Sigmoid colon (tissue), 7 donors: ENCODE data around the gene KDM5C. TPM values are rescaled to one million over a fixed set of nuclear protein-coding genes. Genes with fewer than 3 reads are reported as not detected.

ENCODE experiments used
- DNase-seq: peaks from one replicate; pipeline ENCODE4 v3.0.0-alpha.2; 2019
- H3K27ac ChIP-seq, 4 donors: fragments of 200-600 bp; sonication (generic); one replicate each; pipeline ENCODE4 v1.5.1; 2016 to 2019; ENCODE audit warnings: mild to moderate bottlenecking in 1 of 4
- H3K27me3 ChIP-seq, 3 donors: fragments of 200-600 bp; sonication (generic); one replicate each; pipeline ENCODE4 v1.5.1; 2019; ENCODE audit warnings: mild to moderate bottlenecking in 1 of 3
- H3K36me3 ChIP-seq, 4 donors: fragments of 200-600 bp; sonication (generic); one replicate each; pipeline ENCODE4 v1.5.1; 2016 to 2019
- H3K4me1 ChIP-seq, 4 donors: fragments of 200-600 bp; sonication (generic); one replicate each; pipeline ENCODE4 v1.5.1; 2017 to 2019
- H3K4me3 ChIP-seq, 4 donors: fragments of 200-600 bp; sonication (generic); one replicate each; pipeline ENCODE4 v1.5.1; 2017 to 2019; ENCODE audit warnings: mild to moderate bottlenecking in 2 of 4, moderate library complexity in 1 of 4
- H3K9me3 ChIP-seq, 4 donors: fragments of 200-600 bp in 3 of 4; sonication (generic) in 3 of 4; one replicate each; pipeline versions ENCODE4 v1.5.1 to v1.6.1; 2013 to 2019
- CTCF ChIP-seq, 4 experiments: fragments of 450-650 bp in 3 of 4; fragments of 200-600 bp in 1 of 4; IDR thresholded peaks; one replicate each; pipeline ENCODE4 v1.5.1; 2016 to 2019; ENCODE audit warnings: antibody characterized with exemption in 4 of 4, mild to moderate bottlenecking in 3 of 4, moderate library complexity in 2 of 4
- EP300 ChIP-seq, 4 donors: sonication (generic); formaldehyde crosslinking; IDR thresholded peaks; one replicate each; pipeline ENCODE4 v1.6.1; 2017; ENCODE audit warnings: antibody characterized with exemption in 4 of 4
- POLR2A ChIP-seq, 2 donors: fragments of 450-650 bp; IDR thresholded peaks; one replicate each; pipeline ENCODE4 v1.6.1; 2016; ENCODE audit warnings: antibody characterized with exemption in 2 of 2, mild to moderate bottlenecking in 2 of 2, moderate library complexity in 2 of 2
- POLR2AphosphoS5 ChIP-seq, 4 donors: sonication (generic); formaldehyde crosslinking; IDR thresholded peaks; one replicate each; pipeline ENCODE4 v1.6.1; 2017; ENCODE audit warnings: antibody characterized with exemption in 4 of 4
- WGBS, 2 donors: extraction: QIAGEN DNeasy Blood & Tissue Kit; methylation state at CpG; one replicate each; pipeline ENCODE4 v1.1.7; 2013; 5-methylcytosine and 5-hydroxymethylcytosine counted together
- intact Hi-C: fragments of 100-400 bp; cut with DNase I; formaldehyde crosslinking; loops from one replicate; pipeline ENCODE4 v1.15.1; 2023
- polyA plus RNA-seq, 3 donors: library from polyadenylated mRNA; stranded (reverse); fragments of 200-250 nt; gene quantifications; one replicate each; pipeline ENCODE4 v1.2.3, GENCODE V29; 2013
- total RNA-seq, 4 donors: library from RNA; depleted of rRNA; stranded (reverse); fragments of >200 nt; gene quantifications; one replicate each; pipeline ENCODE4 v1.1.0, GENCODE V29; 2016
- donor health status: healthy with polysubstance abuse.
- donor health status: Bipolar disorder and iron deficiency.
- donor health status: healthy.

Gene KDM5C
- total and polyA plus RNA-seq, 7 donors: 15.6 to 73.4 (median 42.1) TPM

DNA sequence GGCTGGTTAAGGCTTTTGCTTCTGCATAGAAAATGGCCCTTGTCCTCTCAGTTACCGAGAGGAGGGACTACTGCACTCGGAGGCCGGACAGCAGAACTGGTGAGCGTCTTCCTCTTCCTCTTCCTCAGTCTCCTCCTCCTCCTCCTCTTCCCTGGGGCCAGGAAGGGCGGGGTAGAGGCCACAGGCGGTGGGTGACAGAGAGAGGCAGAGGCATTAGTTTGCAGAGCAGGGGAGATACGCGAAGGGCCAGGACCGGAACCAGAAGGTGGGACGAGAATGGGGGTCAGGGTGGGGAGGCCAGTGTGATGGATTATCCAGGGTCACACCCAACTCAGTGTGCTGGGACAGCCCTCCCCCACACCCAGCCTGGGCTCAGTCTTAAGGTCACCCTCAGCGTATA is 41.9 kb upstream of the KDM5C start:
- H3K27ac ChIP-seq: no peak overlapping the region
- H3K4me3 ChIP-seq: no peak overlapping the region
- 57 to 72% methylated on average over 11 of the region's 11 CpGs for WGBS, 2 donors
- no peaks in the 10 kb centered on the region for H3K4me1 ChIP-seq
- H3K27me3 ChIP-seq: no peaks in the 10 kb centered on the region
- intact Hi-C loops: no loop called here
- H3K36me3 ChIP-seq: no peaks in the 10 kb centered on the region
- no peak for DNase-seq
- TF ChIP-seq POLR2A (IDR thresholded peaks at IDR 0.05): no peak
- no peak for TF ChIP-seq POLR2AphosphoS5 (IDR thresholded peaks at IDR 0.05)
- no peak for TF ChIP-seq EP300 (IDR thresholded peaks at IDR 0.05)
- no peak for TF ChIP-seq CTCF (IDR thresholded peaks at IDR 0.05)
- no peaks in the 10 kb centered on the region for H3K9me3 ChIP-seq

DNA sequence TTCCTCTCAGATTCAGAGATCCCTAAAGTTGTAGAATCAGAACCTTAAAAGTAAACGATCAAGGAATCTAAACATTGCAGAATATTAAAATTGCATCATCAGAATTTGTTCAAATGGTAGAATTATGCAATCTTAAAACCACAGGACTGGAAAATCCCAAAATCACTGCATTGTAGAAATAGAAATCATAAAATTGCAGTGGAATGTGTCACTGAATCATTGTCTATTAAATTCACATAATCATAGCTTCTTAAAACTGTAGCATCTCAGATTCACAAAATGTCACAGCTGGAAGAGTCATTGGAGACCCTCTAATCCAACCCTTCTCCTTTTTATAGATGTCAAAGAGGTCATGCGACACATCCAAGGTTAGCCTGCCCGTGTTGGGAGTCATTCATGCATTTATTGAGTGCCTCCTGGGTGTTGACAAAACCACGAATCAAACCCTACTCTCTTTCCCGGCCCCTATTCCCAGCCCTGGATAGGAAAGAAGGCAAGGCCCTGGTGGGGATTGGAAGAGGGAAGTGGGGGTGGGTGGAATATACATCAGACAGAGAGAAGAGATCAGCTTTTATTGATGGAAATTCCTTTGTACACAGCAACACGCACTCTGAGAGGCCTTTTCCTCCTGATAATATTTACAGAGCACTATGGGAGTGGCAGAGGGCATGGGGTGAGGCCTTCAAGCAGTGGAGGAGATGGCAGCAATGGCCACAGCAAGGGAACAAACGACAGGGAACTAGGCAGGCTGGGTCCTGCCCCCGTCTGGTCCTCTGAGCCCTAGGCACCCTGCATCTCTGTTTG is 41.0 kb upstream of the KDM5C start:
- Histone ChIP-seq H3K9me3 (no peaks in the 10 kb centered on the region), H3K36me3 (no peaks in the 10 kb centered on the region), H3K27me3 (no peaks in the 10 kb centered on the region), H3K4me3 (no peak overlapping the region), H3K27ac (peak overlapping the region in 2 of 4 donors; percentile 20 to 25), H3K4me1 (no peaks in the 10 kb centered on the region)
- intact Hi-C loops: no loop called here
- TF ChIP-seq CTCF (IDR thresholded peaks at IDR 0.05) (no peak), POLR2A (IDR thresholded peaks at IDR 0.05) (no peak), EP300 (IDR thresholded peaks at IDR 0.05) (no peak), POLR2AphosphoS5 (IDR thresholded peaks at IDR 0.05) (no peak)
- no peak for DNase-seq
- 25 to 53% methylated on average over 8 of the region's 8 CpGs for WGBS, 2 donors

- intact Hi-C loops: no loop called here
- no peaks in the 10 kb centered on the region for H3K9me3 ChIP-seq
- H3K27ac ChIP-seq: no peak overlapping the region
- WGBS, 2 donors: 74 to 75% methylated on average over 11 of the region's 11 CpGs
- no peaks in the 10 kb centered on the region for H3K27me3 ChIP-seq
- TF ChIP-seq POLR2A (IDR thresholded peaks at IDR 0.05): no peak
- TF ChIP-seq POLR2AphosphoS5 (IDR thresholded peaks at IDR 0.05): no peak
- no peak for TF ChIP-seq CTCF (IDR thresholded peaks at IDR 0.05)
- TF ChIP-seq EP300 (IDR thresholded peaks at IDR 0.05): no peak
- no peaks in the 10 kb centered on the region for H3K36me3 ChIP-seq
- H3K4me3 ChIP-seq: no peak overlapping the region
- DNase-seq: no peak
- H3K4me1 ChIP-seq: no peaks in the 10 kb centered on the region
These were observed 38.6 kb upstream of the KDM5C start for GRCh38 chrX:53263597-53264094.

- H3K27ac ChIP-seq: no peak overlapping the region
These were observed 37.9 kb upstream of the KDM5C start for GRCh38 chrX:53262918-53263394.

More at GRCh38 chrX:53262918-53263394, 37.9 kb upstream of the KDM5C start:
- Histone ChIP-seq H3K36me3 (no peaks in the 10 kb centered on the region), H3K27me3 (no peaks in the 10 kb centered on the region), H3K9me3 (no peaks in the 10 kb centered on the region), H3K4me1 (no peaks in the 10 kb centered on the region), H3K4me3 (no peak overlapping the region)
- intact Hi-C loops: no loop called here
- no peak for TF ChIP-seq CTCF (IDR thresholded peaks at IDR 0.05)
- no peak for TF ChIP-seq EP300 (IDR thresholded peaks at IDR 0.05)
- no peak for TF ChIP-seq POLR2AphosphoS5 (IDR thresholded peaks at IDR 0.05)
- TF ChIP-seq POLR2A (IDR thresholded peaks at IDR 0.05): no peak
- DNase-seq: no peak
- WGBS, 2 donors: 18 to 34% methylated on average over 8 of the region's 8 CpGs
